DMS 273 (cell line): ENCODE data around the gene CBR1.
A peak's percentile ranks its signal among the peaks of the same experiment; 100 is the strongest.

ENCODE experiments used
- DNase-seq: peaks from one replicate; lab custom pipeline; 2025; ENCODE audit not compliant: unreplicated experiment; lab: John Stamatoyannopoulos, UW

CBR1 gene

GRCh38 chr21:36069713-36070583 lies at the start of gene CBR1:
CBR1 (plus strand) TSS chr21:36070024; CDS start chr21:36070116, 92 bp downstream.
- peak; percentile 96 for DNase-seq

- no peak for DNase-seq
These were observed 48.5 kb upstream of the CBR1 start for GRCh38 chr21:36021251-36021837.

- no peak for DNase-seq
These were observed 47.3 kb upstream of the CBR1 start for GRCh38 chr21:36022427-36023091.

- no peak for DNase-seq
These were observed 46.7 kb upstream of the CBR1 start for GRCh38 chr21:36023092-36023480.

GRCh38 chr21:36024782-36025181 lies 45.0 kb upstream of the CBR1 start:
- DNase-seq, result no peak

GRCh38 chr21:36027347-36027746 lies 42.5 kb upstream of the CBR1 start:
- DNase-seq, result no peak

GRCh38 chr21:36028127-36029069 lies 41.4 kb upstream of the CBR1 start:
- peak; percentile 86 for DNase-seq

- DNase-seq, result no peak
These were observed 40.5 kb upstream of the CBR1 start for GRCh38 chr21:36029309-36029708.

GRCh38 chr21:36030581-36031189 lies 39.1 kb upstream of the CBR1 start:
- DNase-seq, result peak; percentile 14

- DNase-seq, result no peak
These were observed 37.0 kb upstream of the CBR1 start for GRCh38 chr21:36032647-36033406.

- no peak for DNase-seq
These were observed 35.5 kb upstream of the CBR1 start for GRCh38 chr21:36034211-36034913.

GRCh38 chr21:36035381-36035791 lies 34.4 kb upstream of the CBR1 start:
- peak; percentile 23 for DNase-seq

- no peak for DNase-seq
These were observed 30.9 kb upstream of the CBR1 start for GRCh38 chr21:36038701-36039497.

GRCh38 chr21:36039861-36040260 lies 30.0 kb upstream of the CBR1 start:
- no peak for DNase-seq

GRCh38 chr21:36040389-36040788 lies 29.4 kb upstream of the CBR1 start:
- DNase-seq, result no peak

- no peak for DNase-seq
These were observed 27.9 kb upstream of the CBR1 start for GRCh38 chr21:36041910-36042309.

GRCh38 chr21:36044056-36044455 lies 25.8 kb upstream of the CBR1 start:
- no peak for DNase-seq

GRCh38 chr21:36045993-36046392 lies 23.8 kb upstream of the CBR1 start:
- no peak for DNase-seq
